Stimulated activated CD8-positive, alpha-beta memory T cell treated with anti-CD3 and anti-CD28 coated beads, Interleukin-4, amount 100 ng/mL, for 4 hours (primary cell): ENCODE data around the gene TPD52L1.
"Not testable (repeated sequence)": the region's sequence is repeated elsewhere in the genome, so short reads cannot be mapped to it uniquely, and the experiment has no call there.

Experiments used
- DNase-seq, 2 donors: peaks; one replicate each; pipeline ENCODE4 v3.0.0-alpha.2; 2020; ENCODE audit warnings: low read depth in 2 of 2, low spot score in 1 of 2

The TPD52L1 gene

DNA sequence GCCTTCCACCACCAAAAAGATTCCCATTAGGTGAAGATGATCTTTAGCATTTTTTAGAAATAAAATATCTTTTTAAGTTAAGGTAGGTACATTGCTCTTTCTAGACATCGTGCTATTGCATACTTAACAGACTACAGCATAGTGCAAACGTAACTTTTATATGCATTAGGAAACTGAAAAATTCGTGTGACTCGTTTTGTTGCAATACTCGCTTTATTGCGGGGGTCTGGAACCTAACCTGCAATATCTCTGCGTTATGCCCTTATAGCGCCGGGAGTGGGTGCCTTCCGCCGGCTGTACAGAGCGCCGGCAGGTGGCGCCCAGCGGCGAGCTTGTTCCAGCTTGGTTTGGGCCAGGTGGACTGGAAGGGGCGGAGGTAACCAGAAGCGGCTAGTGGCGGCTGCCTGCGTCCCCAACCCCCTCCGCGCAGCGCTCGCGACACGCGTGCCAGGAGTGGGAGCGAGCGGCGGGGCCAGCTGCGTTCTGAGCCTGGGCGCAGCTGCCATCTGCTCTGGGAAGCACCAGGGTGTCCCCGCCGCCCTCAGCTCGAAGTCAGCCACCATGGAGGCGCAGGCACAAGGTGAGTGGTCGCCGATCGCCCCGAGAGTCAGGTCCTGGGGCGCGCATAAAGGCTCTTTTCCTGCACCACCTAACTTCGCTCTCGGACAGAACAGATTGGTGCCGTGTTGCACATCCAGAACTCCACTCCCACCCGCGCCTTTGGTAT lies at the start of gene TPD52L1:
Gene TPD52L1 (plus strand): TSS at position 383 of the 727 bp plus-strand sequence. CDS start 179 bp downstream, at position 562.
- no peak for DNase-seq

GRCh38 chr6:125104425-125104824 lies 49.1 kb upstream of the TPD52L1 start:
- DNase-seq = no peak

GRCh38 chr6:125107048-125107447 lies 46.5 kb upstream of the TPD52L1 start:
- no peak for DNase-seq

DNA sequence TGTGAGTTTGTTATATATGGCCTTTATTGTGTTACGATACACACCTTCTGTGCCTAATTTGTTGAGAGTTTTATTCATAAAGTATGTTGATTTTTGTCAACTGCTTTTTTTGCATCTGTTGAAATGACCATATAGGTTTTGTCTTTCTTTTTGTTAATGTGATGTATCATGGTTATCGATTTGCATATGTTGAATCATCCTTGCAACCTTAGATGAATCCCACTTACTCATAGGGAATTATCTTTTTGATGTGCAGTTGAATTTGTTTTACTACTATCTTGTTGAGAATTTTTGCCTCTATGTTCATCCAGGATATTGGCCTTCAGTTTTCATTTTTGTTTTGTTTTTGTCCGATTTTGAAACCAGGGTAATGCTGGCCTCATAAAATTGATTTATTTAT lies 45.7 kb upstream of the TPD52L1 start:
- DNase-seq = no peak

GRCh38 chr6:125110056-125110455 lies 43.5 kb upstream of the TPD52L1 start:
- DNase-seq = no peak

DNA sequence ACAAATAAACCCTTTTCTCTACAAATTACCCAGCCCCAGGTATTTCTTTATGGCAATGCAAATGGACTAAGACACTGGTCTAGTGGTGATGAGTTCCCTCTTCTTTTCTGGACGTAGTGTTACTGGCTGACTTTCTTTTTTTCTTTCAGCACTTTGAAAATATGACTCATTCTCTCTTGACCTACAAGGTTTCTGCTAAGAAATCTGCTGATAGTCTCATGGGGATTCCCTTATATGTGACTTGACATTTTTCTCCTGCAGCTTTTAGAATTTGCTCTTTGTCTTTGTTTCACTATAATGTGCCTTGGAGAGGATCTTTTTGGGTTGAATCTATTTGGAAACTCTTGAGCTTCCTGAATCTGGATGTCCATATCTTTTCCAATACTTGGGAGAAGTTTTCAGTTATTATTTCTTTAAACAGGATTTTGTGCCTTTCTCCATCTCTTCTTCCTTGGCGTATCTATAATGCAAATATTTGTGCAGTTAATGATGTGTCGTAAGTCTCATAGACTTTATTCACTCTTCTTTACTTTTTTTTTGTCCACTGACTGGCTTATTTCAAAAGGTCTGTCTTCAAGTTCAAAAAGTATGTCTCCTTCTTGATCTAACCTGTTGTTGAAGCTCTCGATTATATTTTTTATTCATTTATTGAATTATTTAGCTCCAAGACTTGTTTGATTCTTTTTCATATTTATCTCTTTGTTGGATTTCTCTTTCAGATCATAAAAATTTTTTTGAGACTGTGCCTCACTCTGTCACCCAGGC lies 42.2 kb upstream of the TPD52L1 start:
- no peak for DNase-seq

- no peak for DNase-seq
Observed at GRCh38 chr6:125112934-125113333, 40.6 kb upstream of the TPD52L1 start.

- no peak for DNase-seq
Observed at GRCh38 chr6:125114248-125114858, 39.2 kb upstream of the TPD52L1 start.

DNA sequence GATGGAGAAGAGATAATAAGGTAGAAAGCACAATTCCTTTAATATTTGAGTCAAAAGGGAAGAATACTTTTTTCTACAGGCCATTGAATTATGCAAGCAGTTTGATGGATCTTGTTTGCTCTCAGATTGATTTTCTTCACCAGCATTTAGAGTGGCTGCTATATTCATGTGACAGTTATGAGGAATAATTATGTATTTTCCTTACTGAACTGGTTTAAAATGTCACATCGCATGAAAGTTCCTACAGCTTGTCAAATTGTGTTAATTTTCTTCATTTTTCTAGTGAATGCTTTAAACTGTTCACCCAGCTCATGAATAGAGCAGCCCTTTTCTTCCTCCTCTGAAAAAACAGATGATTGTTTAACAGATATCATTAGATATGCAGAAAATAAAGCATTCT lies 37.4 kb upstream of the TPD52L1 start:
- no peak for DNase-seq

GRCh38 chr6:125116710-125117109 lies 36.9 kb upstream of the TPD52L1 start:
- DNase-seq = no peak

DNA sequence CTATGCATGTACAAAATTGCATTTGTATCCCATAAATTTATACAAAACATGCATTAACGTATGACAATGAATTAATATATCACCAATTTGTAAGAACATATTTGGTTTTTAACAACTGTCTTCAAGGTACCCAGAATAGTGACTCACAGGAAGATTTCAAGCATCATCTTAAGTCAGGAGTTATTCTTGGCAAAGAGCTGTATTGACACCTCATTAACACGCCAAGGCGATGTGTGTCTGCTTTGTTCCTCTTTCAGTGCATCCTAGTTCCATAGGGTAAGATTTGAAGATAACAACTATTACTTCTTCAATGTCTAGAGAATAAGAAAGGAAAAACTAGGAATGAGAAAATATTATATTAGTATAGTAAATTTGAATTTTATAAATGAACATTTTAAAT lies 35.8 kb upstream of the TPD52L1 start:
- no peak for DNase-seq

DNA sequence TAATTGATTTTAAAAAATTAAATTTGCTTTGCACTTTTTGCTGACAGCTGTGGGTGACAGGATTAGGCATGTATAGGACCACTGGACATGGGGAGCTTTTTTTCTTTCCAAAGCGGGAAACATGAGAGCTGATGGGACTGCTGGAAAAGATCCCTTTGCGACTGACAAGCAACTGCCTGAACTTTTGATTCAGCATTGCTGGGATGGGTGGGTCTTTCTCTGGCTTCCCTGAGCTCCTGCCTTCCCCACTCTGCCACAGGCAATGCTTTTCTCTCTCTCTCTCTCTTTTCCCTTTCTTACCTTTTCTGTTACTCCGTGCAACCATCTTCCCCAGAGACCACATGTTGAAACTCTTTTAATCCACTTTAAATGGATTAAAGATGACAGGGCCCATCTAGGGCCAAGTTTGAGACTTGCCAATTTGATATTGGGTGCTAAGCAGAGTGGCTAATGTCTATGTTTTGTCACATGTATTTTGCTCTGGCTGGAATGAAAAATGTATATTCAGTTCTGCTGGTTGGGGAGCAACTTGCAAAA lies 33.5 kb upstream of the TPD52L1 start:
- no peak for DNase-seq

DNA sequence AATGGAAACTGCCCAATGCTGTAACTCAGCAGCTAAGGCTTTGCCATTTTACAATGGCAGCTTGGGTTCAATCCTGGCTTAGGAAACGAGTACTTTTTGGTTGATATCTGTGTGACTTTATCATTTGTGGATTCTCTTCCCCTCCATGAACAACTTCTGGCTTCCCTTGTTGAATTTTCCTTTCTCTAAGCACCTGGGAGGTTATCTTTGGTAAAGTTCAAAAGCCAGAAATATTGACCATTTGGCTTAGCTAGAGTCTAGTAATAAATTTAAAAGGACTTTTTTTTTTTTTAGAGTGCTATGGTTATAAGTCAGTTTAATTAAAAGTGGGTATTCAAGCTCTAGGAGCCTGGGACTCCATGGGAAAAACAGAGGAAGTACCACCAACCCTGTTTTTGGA lies 31.7 kb upstream of the TPD52L1 start:
- DNase-seq = no peak

DNA sequence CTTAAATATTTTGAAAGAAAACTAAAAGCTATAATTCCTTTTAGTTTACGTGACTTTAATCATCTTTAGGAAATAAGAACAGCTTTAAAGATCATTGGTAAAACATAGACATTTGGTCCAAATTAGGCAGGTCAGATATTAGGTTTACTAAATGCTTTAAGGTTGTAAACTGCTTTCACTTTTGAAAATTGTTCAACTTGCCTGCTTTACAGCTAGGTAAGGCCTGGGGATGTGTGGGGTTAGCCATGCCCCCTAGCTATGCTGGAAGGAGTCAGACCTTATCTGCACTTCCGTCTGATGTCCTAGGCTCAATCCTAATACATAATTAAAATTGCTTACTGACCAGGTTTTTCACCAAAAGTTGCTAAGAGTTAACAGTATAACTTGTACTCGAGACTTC lies 30.5 kb upstream of the TPD52L1 start:
- DNase-seq = no peak

DNA sequence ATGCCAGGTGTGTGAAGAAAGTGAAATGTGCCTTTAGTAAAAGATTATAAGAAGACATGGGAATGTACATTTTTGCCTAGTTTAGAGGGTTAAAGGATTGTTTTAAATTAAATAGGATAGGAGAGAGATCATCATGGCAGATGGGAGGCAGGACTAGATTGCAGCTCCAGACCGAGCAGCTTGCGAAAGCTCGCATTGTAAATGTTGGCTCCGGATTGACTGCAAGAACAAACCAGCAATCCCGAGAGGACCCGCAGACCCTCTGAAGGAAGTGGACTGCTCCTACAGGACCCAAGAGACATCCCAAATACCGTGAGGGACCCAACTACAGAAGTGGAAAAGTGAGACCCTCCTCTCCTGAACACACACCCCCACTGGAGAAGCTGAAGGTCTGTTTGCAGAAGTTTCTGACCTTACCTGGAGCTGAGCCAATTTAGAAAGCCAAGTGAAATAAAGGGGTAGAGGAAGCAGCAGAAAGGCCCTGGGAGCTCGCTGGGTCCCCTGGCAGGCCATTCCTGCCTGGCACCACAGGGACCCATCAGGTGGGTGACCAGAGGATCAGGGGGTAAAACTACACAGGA lies 30.0 kb upstream of the TPD52L1 start:
- no peak for DNase-seq

- no peak for DNase-seq
Observed at GRCh38 chr6:125124049-125124669, 29.4 kb upstream of the TPD52L1 start.

GRCh38 chr6:125125856-125126255 lies 27.7 kb upstream of the TPD52L1 start:
- DNase-seq = not testable (repeated sequence)

GRCh38 chr6:125129354-125129753 lies 24.2 kb upstream of the TPD52L1 start:
- no peak for DNase-seq

- DNase-seq = no peak
Observed at GRCh38 chr6:125132058-125132457, 21.5 kb upstream of the TPD52L1 start.

- DNase-seq = no peak
Observed at GRCh38 chr6:125136378-125136777, 17.2 kb upstream of the TPD52L1 start.

GRCh38 chr6:125138083-125138482 lies 15.5 kb upstream of the TPD52L1 start:
- DNase-seq = no peak
